Mesothelial cell of epicardium (in vitro differentiated cells): ENCODE results near the gene LYRM1. TPM values are rescaled to one million over a fixed set of nuclear protein-coding genes. Genes with fewer than 3 reads are reported as not detected.

Experiments
- DNase-seq, 2 experiments: peaks; one replicate each; pipeline ENCODE4 v3.0.0; 2021; ENCODE audit warnings: low spot score in 2 of 2; ENCODE audit not compliant: unreplicated experiment in 2 of 2
- H3K27ac Mint-ChIP-seq: 2 replicates; pipeline ENCODE4 v1.8.0; 2021; ENCODE audit warnings: mixed read lengths
- H3K27me3 Mint-ChIP-seq: 2 replicates; pipeline ENCODE4 v1.8.0; 2021; ENCODE audit warnings: low read depth, mixed read lengths
- H3K36me3 Mint-ChIP-seq: 2 replicates; pipeline ENCODE4 v1.8.0; 2021; ENCODE audit warnings: mixed read lengths
- H3K4me1 Mint-ChIP-seq: 2 replicates; pipeline ENCODE4 v1.8.0; 2021; ENCODE audit warnings: mixed read lengths
- H3K4me3 Mint-ChIP-seq: 2 replicates; pipeline ENCODE4 v1.8.0; 2021; ENCODE audit warnings: mild to moderate bottlenecking, moderate library complexity, mixed read lengths
- H3K9me3 Mint-ChIP-seq: 2 replicates; pipeline ENCODE4 v1.8.0; 2021; ENCODE audit warnings: mixed read lengths
- CTCF ChIP-seq: fragments of 200-600 bp; sonication (generic); IDR thresholded peaks from one replicate; pipeline ENCODE4 v1.5.0; 2021; ENCODE audit warnings: antibody characterized with exemption; ENCODE audit not compliant: unreplicated experiment
- total RNA-seq: library from RNA; stranded (reverse); gene quantifications from 3 replicates; pipeline ENCODE4 v1.2.1, GENCODE V29; 2021

The LYRM1 gene
- total RNA-seq, 1 donor from 2014 or later = 15.9 TPM

DNA sequence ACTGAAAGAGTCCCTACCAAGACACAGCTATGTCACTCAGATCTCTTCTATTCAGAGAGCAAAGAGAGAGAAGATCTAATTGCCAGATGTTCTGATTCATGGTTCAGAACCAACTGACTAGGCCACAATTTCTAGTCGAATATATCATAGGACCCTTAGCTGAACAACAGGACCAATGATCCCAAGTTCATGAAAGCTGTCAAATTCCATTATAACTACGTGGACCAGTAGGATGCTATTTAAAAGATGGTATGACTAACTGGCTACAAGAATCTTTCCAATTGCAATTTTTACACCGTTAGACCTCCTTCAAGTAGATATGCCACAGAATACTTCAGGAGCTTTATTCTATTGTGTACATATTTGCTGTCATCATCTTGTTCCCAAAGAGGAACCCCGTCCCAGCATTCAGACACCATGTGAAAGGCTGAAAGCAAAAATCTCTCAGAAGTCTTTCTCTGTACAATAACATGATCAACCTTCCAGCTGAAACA is 26.4 kb upstream of the LYRM1 start:
- peaks cover 3% of the 10 kb centered on the region for H3K9me3 Mint-ChIP-seq
- H3K4me1 Mint-ChIP-seq = peaks cover 47% of the 10 kb centered on the region
- H3K4me3 Mint-ChIP-seq = no peak overlapping the region
- H3K27me3 Mint-ChIP-seq = no peaks in the 10 kb centered on the region
- H3K36me3 Mint-ChIP-seq = peaks cover 5% of the 10 kb centered on the region
- no peak for TF ChIP-seq CTCF
- no peak for DNase-seq
- H3K27ac Mint-ChIP-seq = no peak overlapping the region

GRCh38 chr16:20875355-20875650 is 25.3 kb upstream of the LYRM1 start:
- H3K4me3 Mint-ChIP-seq = no peak overlapping the region
- no peaks in the 10 kb centered on the region for H3K27me3 Mint-ChIP-seq
- DNase-seq = no peak
- no peak for TF ChIP-seq CTCF
- peaks cover 3% of the 10 kb centered on the region for H3K9me3 Mint-ChIP-seq
- H3K4me1 Mint-ChIP-seq = peaks cover 45% of the 10 kb centered on the region
- peaks cover 5% of the 10 kb centered on the region for H3K36me3 Mint-ChIP-seq
- no peak overlapping the region for H3K27ac Mint-ChIP-seq

DNA sequence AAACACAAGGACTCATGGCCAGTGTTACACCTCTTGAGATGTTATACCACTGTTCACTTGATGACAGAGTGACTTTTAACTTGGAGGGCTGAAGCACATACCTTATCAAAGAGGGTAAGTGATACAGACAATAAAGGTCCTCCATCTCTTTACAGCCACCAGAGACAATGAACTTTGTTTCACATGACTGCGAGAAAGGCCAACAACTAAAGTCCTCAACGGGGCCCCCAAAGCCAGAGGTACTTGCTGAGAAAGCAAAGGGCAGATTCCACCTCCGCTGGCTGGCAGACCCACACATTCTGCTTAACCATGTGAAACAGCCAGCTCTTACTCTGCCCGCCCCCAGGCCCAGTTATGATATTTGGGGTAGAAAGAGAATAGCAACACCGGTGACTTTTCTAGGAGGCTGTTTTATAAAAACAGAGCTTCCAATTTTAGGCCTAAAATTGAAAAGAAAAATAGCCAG is 21.9 kb upstream of the LYRM1 start:
- peaks cover 5% of the 10 kb centered on the region for H3K36me3 Mint-ChIP-seq
- H3K27ac Mint-ChIP-seq = peak overlapping the region; percentile 80
- H3K4me1 Mint-ChIP-seq = peaks cover 28% of the 10 kb centered on the region
- peaks cover 3% of the 10 kb centered on the region for H3K9me3 Mint-ChIP-seq
- H3K27me3 Mint-ChIP-seq = no peaks in the 10 kb centered on the region
- no peak for DNase-seq
- no peak overlapping the region for H3K4me3 Mint-ChIP-seq
- no peak for TF ChIP-seq CTCF

GRCh38 chr16:20879175-20880040 is 21.2 kb upstream of the LYRM1 start:
- Mint-ChIP-seq H3K27me3 (no peaks in the 10 kb centered on the region), H3K4me3 (no peak overlapping the region), H3K27ac (peak overlapping the region; percentile 80), H3K9me3 (peaks cover 3% of the 10 kb centered on the region), H3K36me3 (peaks cover 5% of the 10 kb centered on the region), H3K4me1 (peaks cover 31% of the 10 kb centered on the region)
- DNase-seq = no peak
- TF ChIP-seq CTCF = no peak

- H3K27ac Mint-ChIP-seq = no peak overlapping the region
- H3K4me3 Mint-ChIP-seq = no peak overlapping the region
- peaks cover 3% of the 10 kb centered on the region for H3K9me3 Mint-ChIP-seq
- no peaks in the 10 kb centered on the region for H3K27me3 Mint-ChIP-seq
- H3K4me1 Mint-ChIP-seq = peaks cover 27% of the 10 kb centered on the region
- H3K36me3 Mint-ChIP-seq = peaks cover 2% of the 10 kb centered on the region
- no peak for DNase-seq
- no peak for TF ChIP-seq CTCF
Measured at GRCh38 chr16:20880867-20881502, 19.6 kb upstream of the LYRM1 start.
